Measurements from ENCODE around the gene C12orf57.

C12orf57 gene

GRCh38 chr12:6919588-6919987 lies 24.2 kb upstream of the C12orf57 start:
- DNase-seq = no peak

GRCh38 chr12:6921539-6921938 lies 22.3 kb upstream of the C12orf57 start:
- no peak for DNase-seq

- DNase-seq = no peak
These were observed 21.6 kb upstream of the C12orf57 start for GRCh38 chr12:6921996-6922946.

DNA sequence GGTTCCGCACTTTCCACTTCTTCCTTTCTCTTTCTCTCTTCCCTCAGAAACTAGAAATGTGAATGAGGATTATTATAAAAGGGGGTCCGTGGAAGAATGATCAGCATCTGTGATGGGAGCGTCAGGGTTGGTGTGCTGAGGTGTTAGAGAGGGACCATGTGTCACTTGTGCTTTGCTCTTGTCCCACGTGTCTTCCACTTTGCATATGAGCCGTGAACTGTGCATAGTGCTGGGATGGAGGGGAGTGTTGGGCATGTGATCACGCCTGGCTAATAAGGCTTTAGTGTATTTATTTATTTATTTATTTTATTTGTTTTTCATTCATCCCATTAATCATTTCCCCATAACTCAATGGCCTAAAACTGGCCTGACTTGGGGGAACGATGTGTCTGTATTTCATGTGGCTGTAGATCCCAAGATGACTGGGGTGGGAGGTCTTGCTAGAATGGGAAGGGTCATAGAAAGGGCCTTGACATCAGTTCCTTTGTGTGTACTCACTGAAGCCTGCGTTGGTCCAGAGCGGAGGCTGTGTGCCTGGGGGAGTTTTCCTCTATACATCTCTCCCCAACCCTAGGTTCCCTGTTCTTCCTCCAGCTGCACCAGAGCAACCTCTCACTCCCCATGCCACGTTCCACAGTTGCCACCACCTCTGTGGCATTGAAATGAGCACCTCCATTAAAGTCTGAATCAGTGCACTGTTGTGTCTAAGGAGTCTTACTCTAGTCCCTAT lies 20.7 kb upstream of the C12orf57 start:
- no peak for DNase-seq

DNA sequence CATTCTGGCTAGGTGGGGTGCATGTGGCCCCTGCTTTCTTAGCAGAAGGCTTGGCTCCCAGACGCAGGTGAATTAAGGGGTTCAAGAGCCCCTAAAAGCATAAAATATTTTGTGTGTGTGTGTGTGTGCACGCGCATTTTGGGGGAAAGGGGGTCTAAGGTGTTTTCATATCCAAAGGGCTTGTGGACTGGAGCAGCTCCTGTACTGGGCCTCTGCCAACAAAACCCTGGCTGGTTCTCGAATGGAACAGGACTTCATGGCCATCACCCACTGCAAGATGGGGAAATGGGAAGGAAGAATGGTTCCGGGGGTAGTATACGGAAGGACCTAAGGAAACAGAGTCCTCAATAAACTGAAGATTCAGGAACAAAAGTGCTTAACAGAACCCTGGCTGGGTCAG lies 20.0 kb upstream of the C12orf57 start:
- DNase-seq = no peak

DNA sequence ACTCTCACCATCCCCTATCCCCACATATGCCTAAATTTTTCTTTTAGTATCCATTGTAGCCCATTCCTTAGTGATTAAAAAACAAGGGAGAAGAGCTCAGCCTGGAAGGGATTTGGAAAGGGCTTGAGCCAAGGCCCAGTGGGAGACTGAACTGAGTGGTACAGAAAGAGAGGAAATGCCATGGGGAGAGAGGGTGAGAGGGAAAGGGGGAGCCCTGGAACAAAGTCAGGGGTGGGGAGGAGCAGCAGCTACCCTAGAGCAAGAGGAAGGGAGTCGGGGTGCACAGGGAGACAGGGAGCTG lies 18.6 kb upstream of the C12orf57 start:
- DNase-seq = no peak

DNA sequence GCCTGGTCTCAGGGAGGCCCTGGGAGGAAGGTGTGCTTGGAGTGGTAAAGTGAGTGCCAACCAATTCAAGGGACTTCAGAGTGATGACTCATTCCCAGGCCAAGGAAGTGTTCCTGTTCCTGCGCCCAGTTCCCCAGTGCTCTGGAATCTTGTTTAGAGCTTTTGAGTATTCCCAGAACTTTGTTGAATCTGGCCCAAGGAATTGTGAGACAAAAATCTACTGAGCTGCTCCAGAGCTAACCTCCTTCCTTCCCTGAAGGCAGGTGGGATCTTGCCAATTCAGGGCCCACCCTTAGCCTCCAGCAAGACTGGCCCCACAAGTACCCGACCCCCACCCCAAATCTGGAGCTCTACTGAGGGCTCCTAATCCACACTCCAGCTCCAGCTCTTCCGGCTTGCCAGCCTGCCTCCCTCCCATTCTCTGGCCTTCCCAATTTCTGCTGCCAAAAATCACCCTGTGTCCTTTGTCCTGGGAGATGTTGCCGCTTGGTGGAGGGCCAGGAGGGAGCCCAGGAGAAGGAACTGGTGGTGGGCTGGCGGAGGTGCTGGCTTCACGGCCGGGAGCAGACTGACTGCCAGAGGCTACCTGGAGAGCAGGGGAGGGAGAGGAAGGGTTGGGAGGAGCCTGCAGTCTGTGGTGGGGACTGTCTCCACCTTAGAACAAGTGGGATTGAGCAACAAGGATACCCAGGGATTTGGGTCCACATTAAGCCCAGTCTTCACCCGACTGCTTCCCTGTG lies 18.1 kb upstream of the C12orf57 start:
- DNase-seq = no peak

GRCh38 chr12:6927379-6928021 lies 16.3 kb upstream of the C12orf57 start, which contains the start of gene ATN1:
ATN1 (plus strand) TSS chr12:6927959; CDS start chr12:6934002, 6,043 bp downstream.
- no peak for DNase-seq

- DNase-seq = no peak
These were observed 15.7 kb upstream of the C12orf57 start for GRCh38 chr12:6928022-6928702.

- DNase-seq = no peak
These were observed 15.0 kb upstream of the C12orf57 start for GRCh38 chr12:6928703-6929407.

DNA sequence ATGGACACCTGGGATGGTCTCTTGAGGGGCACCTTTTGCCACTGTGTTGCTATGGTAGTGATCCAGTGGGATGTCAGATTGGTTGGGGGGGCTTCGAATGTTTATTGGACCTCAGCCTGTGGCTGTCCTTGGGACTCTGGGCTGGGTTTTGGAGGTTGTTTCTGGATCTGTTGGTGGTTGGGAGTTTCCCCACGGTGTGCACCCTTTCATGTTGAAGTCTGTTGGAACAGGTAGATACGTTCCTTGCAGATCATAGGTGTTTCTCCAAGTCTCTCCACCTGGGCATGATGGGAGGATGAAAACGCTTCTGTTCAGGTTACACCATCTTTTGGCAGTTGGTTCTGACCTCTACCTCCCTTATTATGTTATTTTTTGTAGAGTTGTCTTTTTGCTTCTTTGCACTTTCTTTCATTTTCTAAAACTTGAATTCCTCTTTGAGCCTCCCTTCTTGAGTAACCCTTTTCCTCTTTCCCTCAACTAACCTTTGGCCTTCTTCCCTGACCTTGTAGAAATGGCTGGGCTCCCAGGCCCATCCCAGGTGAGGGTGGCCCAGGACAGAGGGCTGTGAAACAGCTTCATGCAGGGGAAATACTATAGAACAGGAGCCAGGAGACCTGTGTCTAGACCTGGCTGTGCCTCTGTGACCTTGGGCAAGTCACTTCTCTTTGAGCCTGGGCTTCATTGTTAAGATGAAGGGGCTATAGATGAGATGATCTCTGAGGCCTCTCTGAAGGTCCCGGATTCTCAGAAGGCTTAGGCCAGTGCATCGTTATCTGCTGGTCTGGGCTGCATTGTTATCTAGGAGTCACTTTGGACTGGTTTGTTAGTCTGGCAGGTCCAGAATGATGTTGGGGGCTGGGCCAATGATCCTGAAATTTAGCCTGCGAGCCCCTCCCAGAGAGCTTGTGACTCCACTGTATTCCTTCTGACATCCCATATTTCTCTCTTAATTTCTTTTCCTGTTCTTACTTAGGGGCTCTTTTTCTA lies 14.1 kb upstream of the C12orf57 start:
- no peak for DNase-seq

GRCh38 chr12:6932766-6933165 lies 11.1 kb upstream of the C12orf57 start:
- DNase-seq = no peak

DNA sequence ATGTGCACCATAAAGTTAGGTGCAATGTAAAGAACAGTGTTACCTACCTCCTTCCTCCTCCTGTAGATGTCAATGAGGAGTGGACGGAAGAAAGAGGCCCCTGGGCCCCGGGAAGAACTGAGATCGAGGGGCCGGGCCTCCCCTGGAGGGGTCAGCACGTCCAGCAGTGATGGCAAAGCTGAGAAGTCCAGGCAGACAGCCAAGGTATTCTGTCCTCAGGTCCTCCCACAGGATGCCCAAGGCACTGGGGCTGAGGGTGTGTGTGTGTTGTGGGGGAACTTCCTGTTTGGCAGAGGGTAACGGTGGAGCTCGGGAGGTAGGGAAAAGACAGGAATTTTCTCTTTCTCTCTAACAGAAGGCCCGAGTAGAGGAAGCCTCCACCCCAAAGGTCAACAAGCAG lies 9.7 kb upstream of the C12orf57 start:
- no peak for DNase-seq

DNA sequence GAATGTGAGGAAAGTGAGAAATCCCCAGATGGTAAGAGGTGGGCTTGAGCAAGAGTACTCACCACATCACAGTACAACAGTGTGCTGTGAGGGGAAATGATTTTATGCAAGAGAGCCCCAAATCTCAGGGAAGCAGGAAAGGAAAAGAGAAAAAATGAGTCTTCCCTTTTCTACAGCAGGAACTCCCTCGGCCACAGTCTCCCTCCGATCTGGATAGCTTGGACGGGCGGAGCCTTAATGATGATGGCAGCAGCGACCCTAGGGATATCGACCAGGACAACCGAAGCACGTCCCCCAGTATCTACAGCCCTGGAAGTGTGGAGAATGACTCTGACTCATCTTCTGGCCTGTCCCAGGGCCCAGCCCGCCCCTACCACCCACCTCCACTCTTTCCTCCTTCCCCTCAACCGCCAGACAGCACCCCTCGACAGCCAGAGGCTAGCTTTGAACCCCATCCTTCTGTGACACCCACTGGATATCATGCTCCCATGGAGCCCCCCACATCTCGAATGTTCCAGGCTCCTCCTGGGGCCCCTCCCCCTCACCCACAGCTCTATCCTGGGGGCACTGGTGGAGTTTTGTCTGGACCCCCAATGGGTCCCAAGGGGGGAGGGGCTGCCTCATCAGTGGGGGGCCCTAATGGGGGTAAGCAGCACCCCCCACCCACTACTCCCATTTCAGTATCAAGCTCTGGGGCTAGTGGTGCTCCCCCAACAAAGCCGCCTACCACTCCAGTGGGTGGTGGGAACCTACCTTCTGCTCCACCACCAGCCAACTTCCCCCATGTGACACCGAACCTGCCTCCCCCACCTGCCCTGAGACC lies 8.2 kb upstream of the C12orf57 start:
- DNase-seq = no peak

DNA sequence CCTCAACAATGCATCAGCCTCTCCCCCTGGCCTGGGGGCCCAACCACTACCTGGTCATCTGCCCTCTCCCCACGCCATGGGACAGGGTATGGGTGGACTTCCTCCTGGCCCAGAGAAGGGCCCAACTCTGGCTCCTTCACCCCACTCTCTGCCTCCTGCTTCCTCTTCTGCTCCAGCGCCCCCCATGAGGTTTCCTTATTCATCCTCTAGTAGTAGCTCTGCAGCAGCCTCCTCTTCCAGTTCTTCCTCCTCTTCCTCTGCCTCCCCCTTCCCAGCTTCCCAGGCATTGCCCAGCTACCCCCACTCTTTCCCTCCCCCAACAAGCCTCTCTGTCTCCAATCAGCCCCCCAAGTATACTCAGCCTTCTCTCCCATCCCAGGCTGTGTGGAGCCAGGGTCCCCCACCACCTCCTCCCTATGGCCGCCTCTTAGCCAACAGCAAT lies 7.6 kb upstream of the C12orf57 start:
- DNase-seq = no peak

- peak; percentile 67 for DNase-seq
These were observed 7.0 kb upstream of the C12orf57 start for GRCh38 chr12:6936636-6937480.

DNA sequence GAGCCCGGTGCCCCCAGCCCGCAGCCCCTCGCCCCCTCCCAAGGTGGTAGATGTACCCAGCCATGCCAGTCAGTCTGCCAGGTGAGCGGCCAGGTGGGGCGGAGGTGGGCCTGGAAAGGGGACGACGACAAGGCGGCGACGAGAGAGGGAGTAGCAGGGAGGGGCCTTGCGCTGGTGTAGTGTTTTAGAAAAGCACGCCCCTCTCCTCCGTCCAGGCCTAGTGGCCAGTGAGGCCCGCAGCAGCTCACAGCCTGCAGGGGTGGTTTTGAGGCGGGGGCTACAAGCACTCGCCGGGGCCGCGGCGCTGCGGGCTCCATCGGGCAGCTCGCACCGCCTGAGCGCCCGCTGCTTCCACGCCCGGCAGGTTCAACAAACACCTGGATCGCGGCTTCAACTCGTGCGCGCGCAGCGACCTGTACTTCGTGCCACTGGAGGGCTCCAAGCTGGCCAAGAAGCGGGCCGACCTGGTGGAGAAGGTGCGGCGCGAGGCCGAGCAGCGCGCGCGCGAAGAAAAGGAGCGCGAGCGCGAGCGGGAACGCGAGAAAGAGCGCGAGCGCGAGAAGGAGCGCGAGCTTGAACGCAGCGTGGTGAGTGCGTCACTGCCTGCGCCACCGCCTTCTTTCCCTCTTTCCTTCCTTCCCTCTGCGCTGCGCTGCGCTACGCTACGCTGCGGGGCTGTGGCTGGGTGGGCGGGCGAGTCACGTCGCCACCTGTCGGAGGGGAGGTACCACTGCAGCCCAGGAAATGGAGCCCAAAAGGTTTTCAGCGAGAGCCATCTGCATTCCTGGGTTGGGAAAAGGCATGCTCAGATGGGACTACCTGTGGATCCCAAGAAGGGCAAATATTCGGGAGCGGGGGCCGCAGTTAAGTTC lies 6.1 kb upstream of the C12orf57 start:
- DNase-seq = peak; percentile 95
